Keratinocyte (primary cell): ENCODE measurements around the gene ADAM19. TPM values are rescaled to one million over a fixed set of nuclear protein-coding genes. Genes with fewer than 3 reads are reported as not detected.

ENCODE experiments used
- DNase-seq: peaks from one replicate; pipeline ENCODE4 v3.0.0-alpha.2; 2011; ENCODE audit warnings: low read depth, missing footprints, low spot score
- FAIRE-seq: peaks from 2 replicates; lab custom pipeline; 2011; peaks lifted over from hg19 to GRCh38; lab: Jason Lieb, UNC
- H2AFZ ChIP-seq: 2 replicates; pipeline ENCODE4 v1.6.0; 2012; ENCODE audit warnings: low read length, control low read depth, inconsistent platforms; ENCODE audit not compliant: control insufficient read depth
- H3K27ac ChIP-seq: 2 replicates; pipeline ENCODE4 v1.5.1; 2011; ENCODE audit warnings: low read length; ENCODE audit not compliant: control insufficient read depth, insufficient read depth
- H3K27me3 ChIP-seq: 3 replicates; pipeline ENCODE4 v1.6.0; 2011; ENCODE audit warnings: low read length; ENCODE audit not compliant: control insufficient read depth, insufficient read depth; ENCODE audit errors: extremely low read depth
- H3K36me3 ChIP-seq, 2 experiments: 2 replicates in 1 of 2; 3 replicates in 1 of 2; pipeline ENCODE4 v1.5.1; 2011; ENCODE audit warnings: low read length in 2 of 2, mild to moderate bottlenecking in 1 of 2; ENCODE audit not compliant: control insufficient read depth in 2 of 2, insufficient read depth in 2 of 2; ENCODE audit errors: extremely low read depth in 1 of 2
- H3K4me1 ChIP-seq: 3 replicates; pipeline ENCODE4 v1.5.1; 2011; ENCODE audit warnings: low read length; ENCODE audit not compliant: control insufficient read depth, insufficient read depth; ENCODE audit errors: extremely low read depth
- H3K4me2 ChIP-seq: 3 replicates; pipeline ENCODE4 v1.6.0; 2011; ENCODE audit warnings: low read depth, low read length; ENCODE audit not compliant: control insufficient read depth, insufficient read depth; ENCODE audit errors: extremely low read depth
- H3K4me3 ChIP-seq, 3 experiments: fragments of 200-600 bp in 1 of 3; sonication (generic) in 1 of 3; 2 replicates in 2 of 3; 3 replicates in 1 of 3; pipeline ENCODE4 v1.5.1; 2011 to 2016; ENCODE audit warnings: low read length in 3 of 3, mild to moderate bottlenecking in 3 of 3, control low read depth in 2 of 3, inconsistent platforms in 1 of 3, low read depth in 1 of 3, mixed read lengths in 1 of 3, mixed run types in 1 of 3, moderate library complexity in 1 of 3; ENCODE audit not compliant: control insufficient read depth in 2 of 3, insufficient read depth in 2 of 3; ENCODE audit errors: extremely low read depth in 1 of 3
- H3K79me2 ChIP-seq: 2 replicates; pipeline ENCODE4 v1.6.0; 2012; ENCODE audit warnings: low read length; ENCODE audit not compliant: control insufficient read depth, insufficient read depth
- H3K9ac ChIP-seq: 3 replicates; pipeline ENCODE4 v1.6.0; 2011; ENCODE audit warnings: low read length; ENCODE audit not compliant: control insufficient read depth, insufficient read depth; ENCODE audit errors: extremely low read depth
- H3K9me1 ChIP-seq: 3 replicates; pipeline ENCODE4 v1.6.0; 2011; ENCODE audit warnings: low read length; ENCODE audit not compliant: control insufficient read depth, insufficient read depth; ENCODE audit errors: extremely low read depth
- H3K9me3 ChIP-seq: 2 replicates; pipeline ENCODE4 v1.5.1; 2012; ENCODE audit warnings: low read depth, low read length; ENCODE audit not compliant: control insufficient read depth
- H4K20me1 ChIP-seq: 3 replicates; pipeline ENCODE4 v1.6.0; 2011; ENCODE audit warnings: low read length; ENCODE audit not compliant: control insufficient read depth, insufficient read depth; ENCODE audit errors: extremely low read depth
- CTCF ChIP-seq, 3 experiments: IDR thresholded peaks in 1 of 3; conservative IDR thresholded peaks in 1 of 3; optimal IDR thresholded peaks in 1 of 3; 2 replicates in 2 of 3; 3 replicates in 1 of 3; pipeline versions ENCODE3 to v1.5.1; 2011; ENCODE audit warnings: low read length in 3 of 3, mild to moderate bottlenecking in 3 of 3, moderate library complexity in 2 of 3, control low read depth in 1 of 3, inconsistent platforms in 1 of 3; ENCODE audit not compliant: insufficient read depth in 2 of 3; ENCODE audit errors: extremely low read depth in 1 of 3
- EZH2 ChIP-seq: IDR thresholded peaks from one replicate; pipeline ENCODE4 v1.6.1; 2012; ENCODE audit warnings: inconsistent platforms, mild to moderate bottlenecking, low read length, moderate library complexity
- dilution Hi-C: fragments of 300-500 bp; cut with MboI; formaldehyde crosslinking; loops from one replicate; pipeline ENCODE4 v1.7.0; 2020; ENCODE audit warnings: low sequenced_read_pairs; ENCODE audit not compliant: extremely low pct_ligation_motif_present
- polyA plus RNA-seq, 5 experiments: library from polyadenylated mRNA; depleted of rRNA in 3 of 5; stranded (reverse) in 3 of 5; stranded (forward) in 1 of 5; unstranded in 1 of 5; fragments of >200 nt; gene quantifications; 1 replicate in 1 of 5; 2 replicates in 3 of 5; 3 replicates in 1 of 5; pipeline versions ENCODE4 v1.2.1 to v1.2.3, GENCODE V29; 2011 to 2012; ENCODE audit warnings: missing spikeins in 2 of 5, low read depth in 1 of 5, low replicate concordance in 1 of 5

Gene ADAM19
- polyA plus RNA-seq, 1 donor (not counting 4 experiments of a cell fraction or from before 2014, with no cell fraction given), result 22.7 TPM

- FAIRE-seq, result no peak
- TF ChIP-seq CTCF (optimal IDR thresholded peaks at IDR 0.05 in 1 of 3, IDR thresholded peaks at IDR 0.05 in 1 of 3, conservative IDR thresholded peaks at IDR 0.05 in 1 of 3; ENCODE audit: extremely low read depth in 1 of 3, insufficient read depth in 2 of 3, low read length in 3 of 3) (no peak), EZH2 (no peak)
- Histone ChIP-seq H3K27ac (no peak overlapping the region), H3K4me1 (peaks cover 11% of the 10 kb centered on the region), H4K20me1 (no peaks in the 10 kb centered on the region), H3K9me3 (no peaks in the 10 kb centered on the region), H3K4me3 (no peak overlapping the region), H3K36me3 (peaks cover 0 to 10% of the 10 kb centered on the region in 2 experiments), H3K9ac (no peak overlapping the region), H3K9me1 (no peaks in the 10 kb centered on the region), H3K27me3 (peaks cover 15% of the 10 kb centered on the region), H2AFZ (no peak overlapping the region), H3K79me2 (peaks cover 60% of the 10 kb centered on the region), H3K4me2 (no peak overlapping the region)
- dilution Hi-C loops, result no loop called here
- DNase-seq, result no peak
Measured at GRCh38 chr5:157570531-157571200, 4.9 kb downstream of the ADAM19 start.

- Histone ChIP-seq H3K9ac (no peak overlapping the region), H2AFZ (no peak overlapping the region), H3K9me1 (no peaks in the 10 kb centered on the region), H3K79me2 (peaks cover 54% of the 10 kb centered on the region), H3K4me2 (no peak overlapping the region), H3K36me3 (peaks cover 0 to 14% of the 10 kb centered on the region in 2 experiments), H3K9me3 (no peaks in the 10 kb centered on the region), H3K4me3 (no peak overlapping the region), H3K27ac (no peak overlapping the region), H3K27me3 (no peaks in the 10 kb centered on the region), H4K20me1 (no peaks in the 10 kb centered on the region), H3K4me1 (peaks cover 2% of the 10 kb centered on the region)
- TF ChIP-seq EZH2, result no peak
- no peak for TF ChIP-seq CTCF (optimal IDR thresholded peaks at IDR 0.05 in 1 of 3, IDR thresholded peaks at IDR 0.05 in 1 of 3, conservative IDR thresholded peaks at IDR 0.05 in 1 of 3; ENCODE audit: extremely low read depth in 1 of 3, insufficient read depth in 2 of 3, low read length in 3 of 3)
- DNase-seq (no peak), FAIRE-seq (no peak)
- dilution Hi-C loops, result no loop called here
Measured at GRCh38 chr5:157568720-157569119, 6.9 kb downstream of the ADAM19 start.
